Caco-2 (cell line): ENCODE data around the gene GHITM. TPM values are rescaled to one million over a fixed set of nuclear protein-coding genes. Genes with fewer than 3 reads are reported as not detected.
"Not testable (repeated sequence)": the region's sequence is repeated elsewhere in the genome, so short reads cannot be mapped to it uniquely, and the experiment has no call there.

Source experiments
- BruUV-seq: library from RNA; stranded (reverse); fragments of 400-500 nt; replicated peaks from 2 replicates; lab custom pipeline; 2021; lab: Mats Ljungman, UMichigan
- CTCF ChIA-PET: fragments of 300-600 bp; sonication (Branson Sonifier 250); formaldehyde crosslinking; loops from one replicate; lab custom pipeline; 2022; ENCODE audit warnings: antibody characterized with exemption; lab: Charles Lee
- POLR2A ChIA-PET: fragments of 300-600 bp; sonication (Branson Sonifier 250); formaldehyde crosslinking; loops from one replicate; lab custom pipeline; 2022; ENCODE audit warnings: antibody characterized with exemption; lab: Charles Lee
- DNase-seq, 2 experiments: peaks; one replicate each; pipeline versions ENCODE4 v3.0.0 to v3.0.0-alpha.2; 2020 to 2022
- H3K27me3 ChIP-seq: replicated peaks from 2 replicates; pipeline ENCODE4 v1.6.0; 2011; ENCODE audit warnings: low read length; ENCODE audit not compliant: control insufficient read depth, insufficient read depth
- H3K36me3 ChIP-seq: 2 replicates; pipeline ENCODE4 v1.5.1; 2011; ENCODE audit warnings: low read length; ENCODE audit not compliant: control insufficient read depth, insufficient read depth
- H3K4me1 ChIP-seq: fragments of 250-450 bp; sonication (Bioruptor Pico); 2 replicates; pipeline ENCODE4 v1.5.1; 2020; ENCODE audit warnings: mild to moderate bottlenecking
- H3K4me3 ChIP-seq: 2 replicates; pipeline ENCODE4 v1.5.1; 2011; ENCODE audit warnings: low read depth, mild to moderate bottlenecking, control low read depth, low read length
- H3K9me3 ChIP-seq: fragments of 250-450 bp; sonication (Bioruptor Pico); 2 replicates; pipeline ENCODE4 v1.5.1; 2020; ENCODE audit warnings: mild to moderate bottlenecking, moderate library complexity
- H3K27ac Mint-ChIP-seq: one replicate; pipeline ENCODE4 v1.8.0; 2022; ENCODE audit warnings: mixed read lengths; ENCODE audit not compliant: unreplicated experiment
- H3K27me3 Mint-ChIP-seq: one replicate; pipeline ENCODE4 v1.8.0; 2022; ENCODE audit warnings: mixed read lengths; ENCODE audit not compliant: insufficient read depth, unreplicated experiment
- H3K36me3 Mint-ChIP-seq: one replicate; pipeline ENCODE4 v1.8.0; 2022; ENCODE audit warnings: mild to moderate bottlenecking, mixed read lengths; ENCODE audit not compliant: insufficient read depth, unreplicated experiment
- H3K4me1 Mint-ChIP-seq: one replicate; pipeline ENCODE4 v1.8.0; 2022; ENCODE audit warnings: low read depth, mixed read lengths; ENCODE audit not compliant: unreplicated experiment
- H3K4me3 Mint-ChIP-seq: one replicate; pipeline ENCODE4 v1.8.0; 2022; ENCODE audit warnings: mild to moderate bottlenecking, moderate library complexity, mixed read lengths; ENCODE audit not compliant: unreplicated experiment
- H3K9me3 Mint-ChIP-seq: one replicate; pipeline ENCODE4 v1.8.0; 2022; ENCODE audit warnings: mixed read lengths; ENCODE audit not compliant: unreplicated experiment
- CTCF ChIP-seq, 2 experiments: fragments of 200-600 bp in 1 of 2; IDR thresholded peaks; 1 replicate in 1 of 2; 2 replicates in 1 of 2; pipeline versions ENCODE4 v1.5.1 to v1.8.0; 2011 to 2022; ENCODE audit warnings: antibody characterized with exemption in 1 of 2, control low read depth in 1 of 2, inconsistent platforms in 1 of 2, low read depth in 1 of 2, low read length in 1 of 2, mild to moderate bottlenecking in 1 of 2, moderate library complexity in 1 of 2; ENCODE audit not compliant: insufficient read depth in 1 of 2, severe bottlenecking in 1 of 2, unreplicated experiment in 1 of 2
- intact Hi-C: fragments of 100-400 bp; cut with micrococcal nuclease; formaldehyde crosslinking; loops from one replicate; pipeline ENCODE4 v1.10.0; 2022; ENCODE audit not compliant: unreplicated experiment
- total RNA-seq: library from RNA; stranded (reverse); gene quantifications from 2 replicates; pipeline ENCODE4 v1.2.3, GENCODE V29; 2022

Gene GHITM
- total RNA-seq, 1 experiment from 2014 or later = 255 TPM

- ChIA-PET CTCF (no interaction called here), POLR2A (no interaction called here)
- Mint-ChIP-seq H3K9me3 (peaks cover 10% of the 10 kb centered on the region), H3K27me3 (peaks cover 5% of the 10 kb centered on the region), H3K36me3 (no peaks in the 10 kb centered on the region), H3K4me1 (no peaks in the 10 kb centered on the region), H3K27ac (no peak overlapping the region), H3K4me3 (no peak overlapping the region)
- Histone ChIP-seq H3K27me3 (no peaks in the 10 kb centered on the region), H3K4me1 (no peaks in the 10 kb centered on the region), H3K9me3 (no peaks in the 10 kb centered on the region), H3K36me3 (no peaks in the 10 kb centered on the region), H3K4me3 (no peak overlapping the region)
- TF ChIP-seq CTCF (IDR thresholded peaks at IDR 0.05; ENCODE audit: insufficient read depth in 1 of 2, low read depth in 1 of 2, low read length in 1 of 2, severe bottlenecking in 1 of 2, unreplicated experiment in 1 of 2) = no peak
- no peak for DNase-seq
- intact Hi-C loops = no loop called here
- no TSS peak for BruUV-seq
Measured at GRCh38 chr10:84117686-84118394, 21.5 kb upstream of the GHITM start.

- Mint-ChIP-seq H3K27ac (no peak overlapping the region), H3K9me3 (peaks cover 10% of the 10 kb centered on the region), H3K36me3 (no peaks in the 10 kb centered on the region), H3K4me1 (no peaks in the 10 kb centered on the region), H3K4me3 (no peak overlapping the region), H3K27me3 (peaks cover 5% of the 10 kb centered on the region)
- POLR2A ChIA-PET = no interaction called here
- TF ChIP-seq CTCF (IDR thresholded peaks at IDR 0.05; ENCODE audit: insufficient read depth in 1 of 2, low read depth in 1 of 2, low read length in 1 of 2, severe bottlenecking in 1 of 2, unreplicated experiment in 1 of 2) = no peak
- H3K4me1 ChIP-seq = no peaks in the 10 kb centered on the region
- no peaks in the 10 kb centered on the region for H3K9me3 ChIP-seq
- no peak overlapping the region for H3K4me3 ChIP-seq
- DNase-seq = no peak
- no peaks in the 10 kb centered on the region for H3K27me3 ChIP-seq
- intact Hi-C loops = no loop called here
- CTCF ChIA-PET = no interaction called here
- H3K36me3 ChIP-seq = no peaks in the 10 kb centered on the region
- no TSS peak for BruUV-seq
Measured at GRCh38 chr10:84118395-84119006, 20.8 kb upstream of the GHITM start.

- no peaks in the 10 kb centered on the region for H3K4me1 ChIP-seq
- ChIA-PET POLR2A (no interaction called here), CTCF (no interaction called here)
- H3K36me3 Mint-ChIP-seq = no peaks in the 10 kb centered on the region
- H3K4me3 ChIP-seq = no peak overlapping the region
- no peaks in the 10 kb centered on the region for H3K4me1 Mint-ChIP-seq
- intact Hi-C loops = no loop called here
- peaks cover 10% of the 10 kb centered on the region for H3K9me3 Mint-ChIP-seq
- no peak overlapping the region for H3K4me3 Mint-ChIP-seq
- no TSS peak for BruUV-seq
- peaks cover 7% of the 10 kb centered on the region; the same call in 1 of the 2 replicates for H3K9me3 ChIP-seq
- peaks cover 5% of the 10 kb centered on the region for H3K27me3 Mint-ChIP-seq
- H3K36me3 ChIP-seq = no peaks in the 10 kb centered on the region
- no peak overlapping the region for H3K27ac Mint-ChIP-seq
- no peak for TF ChIP-seq CTCF (IDR thresholded peaks at IDR 0.05; ENCODE audit: insufficient read depth in 1 of 2, low read depth in 1 of 2, low read length in 1 of 2, severe bottlenecking in 1 of 2, unreplicated experiment in 1 of 2)
- DNase-seq = no peak
- H3K27me3 ChIP-seq = no peaks in the 10 kb centered on the region
Measured at GRCh38 chr10:84123362-84123761, 15.9 kb upstream of the GHITM start.

- H3K4me3 Mint-ChIP-seq, intact Hi-C loops, BruUV-seq, H3K27me3 Mint-ChIP-seq, H3K36me3 ChIP-seq, CTCF ChIA-PET, H3K36me3 Mint-ChIP-seq, H3K4me1 ChIP-seq, H3K9me3 ChIP-seq, H3K4me3 ChIP-seq, POLR2A ChIA-PET, H3K4me1 Mint-ChIP-seq, H3K27me3 ChIP-seq, H3K27ac Mint-ChIP-seq: not testable (repeated sequence)
- peak in 1 of 2 experiments; percentile 14 for DNase-seq
- H3K9me3 Mint-ChIP-seq = peaks cover 10% of the 10 kb centered on the region
Measured at GRCh38 chr10:84125910-84126784, 13.2 kb upstream of the GHITM start.
